Measurements from ENCODE around the gene CSMD2.
"Not testable (repeated sequence)": the region's sequence is repeated elsewhere in the genome, so short reads cannot be mapped to it uniquely, and the experiment has no call there.

The CSMD2 gene

DNA sequence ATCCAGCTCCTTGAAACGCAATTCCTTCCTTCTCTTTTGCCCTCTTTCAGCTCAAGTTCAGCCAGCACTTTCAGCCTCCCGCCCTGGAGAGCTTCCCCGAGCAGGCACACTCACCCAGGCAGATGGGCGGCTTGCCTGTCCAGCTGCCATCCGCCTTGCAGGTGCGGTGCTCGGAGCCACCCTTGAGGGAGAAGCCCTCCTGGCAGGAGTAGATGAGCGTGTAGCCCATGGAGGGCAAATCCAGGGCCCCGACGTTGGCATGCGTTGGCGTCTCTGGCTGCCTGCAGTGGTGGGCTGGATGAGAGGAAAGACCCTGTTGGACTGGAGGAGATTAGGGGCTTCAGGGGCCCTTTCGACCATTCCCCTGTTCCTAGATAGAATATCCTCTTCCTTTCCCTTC is 632.1 kb downstream of the CSMD2 start:
- DNase-seq: no peak
- no peak for ATAC-seq

DNA sequence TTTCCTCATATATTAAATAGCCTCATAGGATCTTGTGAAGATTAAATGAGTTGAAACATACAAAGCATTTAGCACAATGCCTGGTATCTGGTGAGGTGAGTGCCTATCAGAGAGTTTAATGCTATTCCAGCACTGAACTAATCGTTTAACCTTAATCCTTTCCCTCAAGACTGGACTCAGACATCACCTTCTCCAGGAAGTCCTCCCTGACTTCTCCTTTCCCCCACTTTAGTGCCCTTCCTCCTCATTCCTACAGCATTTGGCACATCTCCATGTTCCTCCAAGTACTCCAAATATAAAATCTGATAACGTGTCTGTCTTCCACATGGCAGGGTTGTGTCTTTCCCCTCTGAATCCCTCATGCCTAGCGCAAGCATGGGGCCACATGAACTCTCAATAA is 632.8 kb downstream of the CSMD2 start:
- ATAC-seq (no peak), DNase-seq (no peak)

DNA sequence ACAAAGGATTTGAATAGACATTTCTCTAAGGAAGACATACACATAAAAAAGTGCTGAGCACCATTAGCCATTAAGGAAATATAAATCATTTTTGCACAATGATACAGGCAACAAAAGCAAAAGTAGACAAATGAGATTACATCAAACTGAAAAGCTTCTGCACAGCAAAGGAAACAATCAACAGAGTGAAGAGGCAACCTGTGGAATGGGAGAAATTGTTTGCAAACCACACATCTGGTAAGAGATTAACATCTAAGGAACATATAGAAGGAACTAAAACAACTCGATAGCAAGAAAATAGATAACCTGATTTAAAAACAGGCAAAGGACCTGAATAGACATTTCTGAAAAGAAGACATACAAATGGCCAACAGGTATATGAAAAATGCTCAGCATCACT is 635.1 kb downstream of the CSMD2 start:
- no peak for ATAC-seq
- DNase-seq: no peak

DNA sequence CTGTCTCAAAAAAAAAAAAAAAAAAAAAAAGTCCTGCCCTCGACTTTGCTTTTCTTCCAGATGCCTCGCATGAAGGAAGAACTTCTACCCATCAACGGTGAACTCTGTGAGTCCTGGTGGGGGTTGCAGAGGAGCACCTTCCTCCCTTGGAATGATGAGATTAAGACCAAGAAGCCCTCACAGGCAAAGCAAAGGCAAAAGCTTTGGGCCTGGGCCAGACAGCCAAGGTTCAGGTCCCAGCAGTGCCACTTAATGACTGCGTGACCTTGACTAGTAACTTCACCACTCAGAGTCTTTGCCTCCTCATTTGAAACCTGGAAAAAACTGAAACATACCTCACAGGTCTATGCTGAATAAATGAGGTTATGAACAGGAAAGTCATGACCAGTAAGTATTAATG is 637.1 kb downstream of the CSMD2 start:
- ATAC-seq (no peak), DNase-seq (no peak)

DNA sequence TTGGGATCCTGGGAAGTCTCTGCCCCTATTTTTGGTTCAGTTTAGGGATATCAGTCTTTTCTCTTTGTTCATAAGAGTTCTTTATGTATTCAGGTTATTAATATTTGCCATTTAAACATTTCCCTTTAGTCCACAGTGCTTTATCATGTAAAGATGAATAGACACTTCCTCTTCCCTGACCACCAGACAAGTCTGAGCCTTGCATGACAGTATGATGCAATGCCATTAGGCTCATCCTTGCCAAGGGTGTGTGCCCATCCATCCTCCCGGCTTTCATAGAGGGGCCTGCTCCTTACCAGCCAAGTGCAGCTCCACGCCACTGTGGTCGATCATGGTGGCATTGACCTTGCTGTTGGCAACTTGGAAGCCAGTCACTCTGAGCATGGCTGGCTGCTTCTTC is 640.4 kb downstream of the CSMD2 start:
- ATAC-seq (no peak), DNase-seq (no peak)

DNA sequence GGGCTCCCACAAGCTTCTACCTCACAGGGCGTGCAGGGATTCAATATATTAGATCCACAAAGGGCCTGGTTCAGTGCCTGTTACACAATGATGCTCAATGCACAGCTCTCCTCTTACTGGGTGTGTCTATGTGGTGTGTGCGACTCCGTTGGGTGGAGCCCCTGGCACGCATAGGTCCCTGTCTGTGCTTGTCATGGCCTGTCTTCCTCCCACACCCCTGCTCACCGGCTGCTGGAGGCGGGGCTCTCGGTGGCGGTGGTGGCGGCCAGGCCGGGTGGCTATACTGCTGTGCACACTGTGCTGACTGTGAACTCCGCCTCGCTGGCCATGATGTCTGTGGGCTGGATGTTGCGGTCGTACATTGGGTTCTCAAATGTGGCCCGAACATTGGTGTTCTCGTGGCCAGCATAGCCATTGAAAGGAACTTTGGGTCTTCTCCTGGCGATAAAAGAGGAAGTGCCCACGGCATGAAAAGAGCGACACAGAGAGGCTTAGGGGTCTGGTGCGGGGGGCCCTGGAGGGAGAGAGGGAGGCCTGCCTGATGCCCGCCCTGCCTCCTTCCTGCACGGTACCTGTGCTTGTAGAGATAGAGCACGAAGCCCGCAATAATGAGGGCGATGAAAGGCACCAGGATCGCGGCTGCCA is 645.7 kb downstream of the CSMD2 start:
- no peak for ATAC-seq
- DNase-seq: no peak

DNA sequence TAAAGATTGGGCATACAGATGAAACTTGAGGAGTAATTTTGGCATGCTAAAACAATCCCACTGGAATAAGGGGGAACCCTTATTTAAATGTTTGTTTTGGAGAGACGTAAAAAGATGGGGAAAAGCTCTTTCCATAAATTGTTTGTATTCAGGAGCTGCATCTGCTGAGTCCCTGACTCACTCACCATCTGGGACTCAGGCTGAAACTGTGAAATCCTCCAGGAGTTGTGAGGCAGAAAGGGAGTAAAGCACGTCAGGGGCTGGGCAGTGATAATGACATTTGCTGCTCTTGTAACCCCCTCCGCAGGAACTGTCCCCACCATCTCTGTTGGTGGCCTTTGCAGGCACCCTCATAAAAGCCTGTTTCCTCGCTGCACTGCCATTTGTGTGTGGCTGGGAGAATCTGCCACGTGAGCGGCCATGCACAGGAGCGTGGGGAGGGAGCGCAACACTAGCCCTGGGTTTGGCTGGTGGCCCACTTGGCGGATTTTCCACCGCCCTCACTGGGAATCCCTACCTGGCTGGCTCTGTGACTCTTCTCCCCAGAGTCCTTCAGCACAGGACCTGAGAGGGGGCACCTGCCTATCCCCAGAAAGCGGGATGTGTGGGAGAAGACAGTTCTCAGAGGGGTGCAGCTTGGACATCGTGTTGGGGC is 647.3 kb downstream of the CSMD2 start:
- ATAC-seq: no peak
- DNase-seq: no peak

DNA sequence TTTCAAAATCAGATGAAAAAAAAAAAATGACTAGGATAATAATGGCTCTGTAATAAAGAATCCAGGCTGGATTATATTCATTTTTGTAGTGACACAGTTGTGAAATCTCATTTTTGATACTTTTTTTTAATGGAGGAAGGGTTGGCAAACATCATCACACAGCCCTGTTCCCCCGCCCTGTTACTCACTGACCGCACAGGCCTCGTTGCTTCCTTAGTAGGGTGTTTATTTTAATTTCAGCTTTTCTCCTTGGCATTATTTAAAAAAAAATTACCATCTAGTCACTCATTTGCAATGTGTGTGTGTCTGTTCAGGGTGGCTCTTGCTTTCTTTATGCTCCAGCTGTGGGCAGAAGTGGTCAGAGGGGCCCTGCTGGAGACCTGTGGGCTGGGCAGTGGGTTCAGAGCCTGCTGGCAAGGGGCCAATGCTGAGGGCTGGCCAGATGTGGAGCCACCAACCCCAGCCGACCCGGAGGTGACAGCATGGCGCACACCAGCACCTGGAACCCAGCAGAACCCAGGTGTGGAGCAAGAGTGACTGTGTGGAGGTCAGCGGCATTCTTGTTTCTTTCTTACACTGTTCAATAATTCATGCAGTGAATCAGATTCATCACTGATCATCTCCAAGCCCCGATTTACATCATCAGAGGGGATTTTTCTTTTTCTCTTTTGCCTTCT is 648.0 kb downstream of the CSMD2 start:
- no peak for DNase-seq
- ATAC-seq: no peak

DNA sequence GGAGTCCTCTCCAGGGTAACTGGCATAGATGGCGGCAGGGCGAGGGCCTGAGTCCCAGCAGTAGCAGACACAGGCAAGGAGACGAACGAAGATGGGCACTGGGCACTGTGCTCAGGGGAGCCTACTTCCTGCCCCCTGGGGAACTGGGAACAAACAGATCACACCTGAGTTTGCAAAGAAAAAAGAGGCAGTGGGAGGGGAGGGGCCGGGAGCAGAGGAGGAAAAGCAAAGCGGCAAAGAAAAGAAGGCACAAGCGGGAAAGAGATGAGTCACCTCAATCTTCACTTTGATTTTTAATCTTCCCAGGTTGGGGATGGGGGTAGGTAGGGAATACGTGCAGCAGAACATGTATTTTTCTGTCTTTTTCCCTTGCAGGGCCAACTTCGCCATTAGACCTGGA is 648.6 kb downstream of the CSMD2 start:
- ATAC-seq: no peak
- no peak for DNase-seq

DNA sequence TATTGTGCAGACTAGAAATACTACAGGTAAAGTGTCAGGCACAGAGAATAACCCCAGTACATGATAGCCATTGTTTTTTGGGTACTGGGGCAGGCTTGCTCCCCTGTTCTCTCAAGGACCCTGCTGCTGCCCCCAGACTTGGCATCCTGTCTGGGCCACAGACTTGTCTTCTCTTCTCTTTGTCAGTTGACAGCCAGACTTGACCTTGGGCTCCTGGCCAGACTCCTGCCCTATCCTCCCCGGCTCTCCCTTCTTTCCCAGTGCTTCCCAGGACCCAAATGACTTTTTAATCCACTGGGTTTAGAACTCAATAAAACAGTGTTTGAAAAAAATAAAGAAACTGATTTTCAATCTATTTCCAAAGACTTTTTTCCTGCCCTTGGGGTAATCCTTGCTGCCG is 649.4 kb downstream of the CSMD2 start:
- DNase-seq: no peak
- ATAC-seq: no peak

DNA sequence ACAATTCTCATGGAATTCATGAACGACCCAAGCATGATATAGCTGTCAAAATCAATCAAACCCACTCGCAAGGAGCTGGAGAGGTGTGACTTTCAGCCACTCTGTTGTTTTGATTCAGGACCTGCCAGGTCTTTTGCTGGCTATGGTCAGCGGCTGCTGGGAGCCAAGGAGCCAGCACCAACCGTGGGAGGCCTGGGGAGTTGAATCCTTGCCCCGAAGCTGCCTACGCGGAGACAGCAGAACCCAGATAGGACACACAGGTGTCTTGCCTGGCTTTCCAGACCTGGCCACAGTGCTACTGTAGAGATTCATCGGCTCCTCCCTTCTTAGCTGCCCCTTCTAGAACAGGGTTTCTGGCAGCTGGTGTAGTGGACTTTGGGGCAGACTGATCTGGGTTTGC is 649.9 kb downstream of the CSMD2 start:
- ATAC-seq (no peak), DNase-seq (no peak)

DNA sequence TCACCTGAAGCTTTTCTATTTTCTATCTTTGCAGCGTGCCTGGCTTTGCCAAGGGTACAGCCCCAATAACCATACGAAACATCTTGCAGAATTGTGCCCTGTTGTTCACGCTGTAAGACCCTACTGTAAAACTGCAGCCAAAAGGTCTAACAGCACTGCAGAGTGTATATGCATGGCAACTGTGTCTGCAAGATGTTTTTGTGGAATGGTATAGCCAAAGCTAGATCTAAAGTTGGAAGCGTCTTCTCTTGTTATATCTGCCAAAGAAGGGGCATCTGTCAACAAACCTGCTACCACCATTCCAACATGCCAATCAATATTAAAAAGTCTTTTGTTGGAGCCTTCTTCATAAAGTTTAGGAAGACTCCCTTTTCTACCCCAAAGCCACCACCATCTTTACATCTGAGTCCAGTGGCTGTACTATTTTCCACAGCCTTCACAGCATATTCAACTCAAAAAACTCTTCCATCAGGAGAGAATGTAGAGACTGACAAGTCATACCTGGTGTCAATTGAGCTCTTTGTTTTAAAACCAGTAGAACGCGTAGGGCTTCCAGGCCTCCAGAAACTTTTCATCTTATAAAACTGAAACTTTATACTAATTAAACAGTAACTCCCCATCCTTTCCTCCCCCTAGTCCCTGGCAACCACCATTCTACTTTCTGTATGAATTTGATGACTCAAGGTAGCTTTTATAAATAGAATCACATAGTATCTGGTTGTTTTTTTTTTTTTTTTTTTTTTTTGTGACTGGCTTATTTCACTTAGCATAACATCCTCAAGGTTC is 652.6 kb downstream of the CSMD2 start:
- ATAC-seq (no peak), DNase-seq (no peak)

DNA sequence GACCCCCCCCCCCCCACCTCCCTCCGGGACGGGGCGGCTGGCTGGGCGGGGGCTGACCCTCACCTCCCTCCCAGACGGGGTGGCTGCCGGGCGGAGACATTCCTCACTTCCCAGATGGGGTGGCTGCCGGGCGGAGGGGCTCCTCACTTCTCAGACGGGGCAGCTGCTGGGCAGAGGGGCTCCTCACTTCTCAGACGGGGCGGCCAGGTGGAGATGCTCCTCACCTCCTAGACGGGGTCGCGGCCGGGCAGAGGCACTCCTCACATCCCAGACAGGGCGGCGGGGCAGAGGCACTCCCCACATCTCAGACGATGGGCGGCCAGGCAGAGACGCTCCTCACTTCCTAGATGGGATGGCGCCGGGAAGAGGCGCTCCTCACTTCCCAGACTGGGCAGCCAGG is 655.8 kb downstream of the CSMD2 start:
- not testable (repeated sequence) for DNase-seq, ATAC-seq

DNA sequence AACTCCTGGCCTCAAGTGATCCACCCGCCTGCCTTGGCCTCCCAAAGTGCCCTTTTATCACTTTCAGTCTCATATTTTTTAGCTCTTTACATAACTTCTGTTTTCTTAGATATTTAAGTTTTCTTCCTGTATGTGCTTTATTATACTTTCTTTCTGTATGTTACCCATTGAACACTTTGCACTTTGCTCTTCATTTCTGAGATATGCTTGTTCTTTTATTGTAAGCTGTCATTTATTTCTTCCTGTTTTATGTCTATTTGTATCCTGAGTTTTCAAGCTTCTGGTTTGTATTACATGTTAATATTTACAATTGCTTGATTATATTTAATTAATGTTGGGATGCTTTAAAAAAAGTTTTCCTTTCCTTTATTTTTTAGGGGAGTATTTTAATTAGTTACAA is 656.9 kb downstream of the CSMD2 start:
- DNase-seq (no peak), ATAC-seq (no peak)

DNA sequence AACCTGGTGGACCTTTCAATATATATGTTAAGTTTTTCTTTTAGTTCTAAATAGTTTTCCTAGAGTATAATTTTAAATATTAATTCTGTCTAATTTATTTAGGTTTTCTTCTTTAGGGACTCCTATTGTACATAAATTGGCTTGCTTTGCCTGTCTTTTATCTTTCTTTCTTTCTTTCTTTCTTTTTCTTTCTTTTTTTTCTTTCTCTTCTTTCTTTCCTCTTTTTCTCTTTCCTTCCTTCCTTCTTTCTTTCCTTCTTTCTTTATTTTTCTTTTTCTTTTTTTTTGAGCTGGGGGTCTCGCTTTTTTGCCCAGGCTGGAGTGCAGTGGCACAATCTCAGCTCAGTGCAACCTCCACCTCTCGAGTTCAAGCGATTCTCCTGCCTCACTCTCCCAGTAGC is 657.4 kb downstream of the CSMD2 start:
- DNase-seq (no peak), ATAC-seq (no peak)

DNA sequence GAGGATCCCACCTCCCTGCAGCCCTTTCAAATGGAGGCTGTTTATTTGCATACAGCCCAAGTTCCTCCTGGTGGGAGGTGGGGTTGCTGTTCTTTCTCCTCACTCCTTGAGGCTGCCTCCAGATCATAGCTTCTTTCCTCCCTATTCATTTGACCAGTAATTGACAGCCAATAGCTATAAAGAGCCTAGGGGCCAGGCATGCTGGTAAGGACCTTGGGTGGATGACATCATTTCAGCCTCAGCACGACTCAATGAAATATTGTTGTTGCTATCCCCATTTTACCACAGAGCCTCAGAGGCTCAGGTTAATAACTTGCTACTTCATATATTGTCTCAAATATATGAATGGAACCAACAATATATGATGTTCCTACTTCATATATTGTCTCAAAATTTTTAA is 661.5 kb downstream of the CSMD2 start:
- ATAC-seq: no peak
- no peak for DNase-seq

DNA sequence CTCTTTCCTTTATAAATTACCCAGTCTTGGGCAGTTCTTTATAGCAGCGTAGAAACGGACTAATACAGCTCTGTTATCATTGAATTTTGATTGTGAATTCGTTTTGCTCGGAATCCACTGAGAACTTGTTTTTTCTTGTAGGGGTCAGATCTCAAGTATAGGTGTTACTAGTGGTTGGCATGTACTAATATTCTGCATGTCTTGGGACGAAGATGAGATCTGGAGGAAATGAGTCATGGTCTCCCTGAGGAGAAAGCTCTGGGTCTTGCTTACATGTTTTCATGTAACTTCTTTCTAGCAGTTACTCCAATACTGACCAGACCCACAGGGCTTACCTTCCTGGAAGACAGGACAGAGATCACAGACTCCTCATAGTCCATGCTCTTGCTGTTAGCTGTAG is 662.3 kb downstream of the CSMD2 start:
- DNase-seq: no peak
- no peak for ATAC-seq

DNA sequence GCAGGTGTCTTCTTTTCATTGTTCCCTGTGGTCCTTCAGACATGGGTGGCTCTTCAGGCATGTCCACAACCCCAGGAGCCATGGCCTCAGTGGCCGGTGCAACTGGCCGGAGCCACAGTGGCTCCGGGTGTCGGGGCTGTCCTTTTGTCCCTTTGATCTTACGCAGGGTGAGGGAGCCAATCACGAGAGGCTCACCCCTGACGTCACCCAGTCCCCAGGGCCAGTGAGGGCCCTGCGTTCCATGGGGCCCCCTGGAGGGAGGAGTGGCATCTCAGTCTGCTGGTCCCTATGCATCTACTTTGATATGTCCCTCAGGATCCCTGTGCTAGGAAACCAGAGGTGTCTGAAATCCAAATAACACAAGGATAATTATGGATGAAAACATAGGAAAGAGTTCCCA is 663.3 kb downstream of the CSMD2 start:
- ATAC-seq (no peak), DNase-seq (no peak)

DNA sequence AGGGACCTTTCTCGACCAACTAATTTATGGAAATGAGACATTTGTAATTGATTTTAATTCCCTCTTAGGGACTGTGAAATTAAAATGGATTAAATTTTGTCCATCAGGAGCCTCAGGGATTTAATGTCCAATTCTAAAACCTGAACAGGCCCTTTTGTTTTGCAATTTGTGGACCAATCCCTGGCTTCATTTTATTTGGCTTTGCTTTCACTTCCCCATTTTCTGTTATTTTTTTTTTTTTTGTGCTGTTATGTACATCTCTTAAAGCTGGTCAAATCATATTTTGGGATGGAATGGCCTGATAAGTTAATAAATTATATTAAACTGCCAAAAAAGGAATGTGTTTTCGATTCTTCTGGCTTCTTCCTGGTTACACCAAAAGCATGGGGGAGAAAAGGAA is 663.7 kb downstream of the CSMD2 start:
- ATAC-seq (no peak), DNase-seq (no peak)

DNA sequence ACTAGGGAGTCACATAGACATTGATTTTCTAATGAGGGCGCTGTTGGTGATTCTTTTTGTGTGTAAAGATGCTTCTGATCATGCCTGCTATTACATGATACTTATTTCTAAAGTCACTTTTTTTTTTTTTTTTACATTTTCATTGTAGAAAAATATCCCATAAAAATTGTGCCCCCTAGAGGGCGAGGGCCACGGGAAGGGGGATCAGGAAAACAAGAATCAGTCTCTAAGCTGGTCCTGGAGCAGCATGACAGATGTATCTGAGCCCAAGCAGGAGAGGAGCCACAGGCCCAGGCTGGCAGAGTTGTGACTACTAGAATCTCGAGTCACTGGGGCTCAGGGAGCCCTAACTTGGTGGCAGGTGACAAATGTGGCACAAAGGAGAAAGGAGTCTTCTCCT is 664.5 kb downstream of the CSMD2 start:
- DNase-seq: no peak
- no peak for ATAC-seq

DNA sequence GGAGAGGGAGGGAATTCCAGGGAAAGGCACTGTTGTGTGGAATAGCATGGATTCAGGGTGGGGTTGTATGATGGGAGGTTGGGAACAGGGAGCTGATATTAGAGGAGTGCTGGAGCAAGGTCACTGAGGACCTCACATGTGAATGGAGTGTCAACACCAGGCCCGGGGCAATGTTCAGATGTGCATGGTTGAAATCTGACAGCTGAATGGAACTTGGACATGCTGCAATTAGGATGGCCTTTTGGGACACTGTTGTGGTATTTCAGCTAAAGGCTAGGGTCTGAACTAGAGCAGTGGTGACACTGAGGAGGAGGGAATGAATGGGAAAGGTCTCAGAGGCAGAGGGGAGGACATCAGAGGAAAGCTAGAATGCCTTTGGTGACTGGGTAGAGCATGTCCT is 667.6 kb downstream of the CSMD2 start:
- ATAC-seq (no peak), DNase-seq (no peak)

DNA sequence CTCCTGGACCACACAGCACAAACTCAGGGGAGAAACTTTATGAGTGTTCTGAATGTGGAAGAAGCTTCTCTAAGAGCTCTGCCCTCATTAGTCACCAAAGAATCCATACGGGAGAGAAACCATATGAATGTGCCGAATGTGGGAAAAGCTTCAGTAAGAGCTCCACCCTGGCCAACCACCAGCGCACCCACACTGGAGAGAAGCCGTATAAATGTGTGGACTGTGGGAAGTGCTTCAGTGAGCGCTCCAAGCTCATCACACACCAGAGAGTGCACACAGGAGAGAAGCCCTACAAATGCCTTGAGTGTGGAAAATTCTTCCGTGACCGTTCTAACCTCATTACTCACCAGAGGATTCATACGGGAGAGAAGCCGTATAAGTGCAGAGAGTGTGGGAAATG is 670.1 kb downstream of the CSMD2 start:
- no peak for ATAC-seq
- no peak for DNase-seq

DNA sequence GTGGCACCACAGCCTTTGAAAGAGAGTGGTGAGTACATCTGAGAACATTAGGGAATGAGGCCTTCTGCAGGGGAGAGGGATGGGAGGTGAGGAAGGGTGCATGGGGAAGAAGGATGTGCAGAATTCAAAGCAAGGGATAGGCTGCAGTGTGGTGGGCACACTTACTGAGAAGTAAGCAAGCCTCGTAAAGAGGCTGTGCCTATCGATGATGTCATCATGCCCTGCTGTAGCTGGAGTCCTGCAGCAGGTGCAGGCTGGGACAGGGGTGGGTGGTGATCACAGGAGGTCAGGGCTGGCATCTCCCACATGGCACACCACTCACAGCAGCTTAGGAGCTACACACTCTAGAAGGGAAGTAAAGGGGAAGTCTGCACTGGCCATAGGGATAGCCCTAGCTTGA is 676.4 kb downstream of the CSMD2 start:
- ATAC-seq (no peak), DNase-seq (no peak)
